Stomach smooth muscle (tissue), 2 donors: ENCODE data around the gene SLC39A11.

Experiments used
- H3K27ac ChIP-seq: one replicate; pipeline ENCODE4 v1.7.0; 2013; ENCODE audit warnings: mild to moderate bottlenecking, low read length, inconsistent platforms
- H3K27me3 ChIP-seq, 2 donors: one replicate each; pipeline ENCODE4 v1.7.0; 2013; ENCODE audit warnings: low read length in 2 of 2; ENCODE audit not compliant: insufficient read depth in 2 of 2, control insufficient read depth in 1 of 2
- H3K36me3 ChIP-seq, 2 donors: one replicate each; pipeline ENCODE4 v1.7.0; 2013; ENCODE audit warnings: low read length in 2 of 2; ENCODE audit not compliant: control insufficient read depth in 2 of 2, insufficient read depth in 2 of 2
- H3K4me1 ChIP-seq: one replicate; pipeline ENCODE4 v1.7.0; 2013; ENCODE audit warnings: low read length; ENCODE audit not compliant: control insufficient read depth, insufficient read depth
- H3K4me3 ChIP-seq, 2 donors: one replicate each; pipeline ENCODE4 v1.7.0; 2013; ENCODE audit warnings: low read length in 2 of 2
- H3K9ac ChIP-seq, 2 donors: one replicate each; pipeline ENCODE4 v1.7.0; 2013; ENCODE audit warnings: low read length in 2 of 2, mild to moderate bottlenecking in 1 of 2
- H3K9me3 ChIP-seq, 2 donors: one replicate each; pipeline ENCODE4 v1.7.0; 2013; ENCODE audit warnings: low read length in 2 of 2; ENCODE audit not compliant: control insufficient read depth in 2 of 2
- donor health status: healthy.
- donor health status: Pancreatic carcinoma.

Gene SLC39A11

DNA sequence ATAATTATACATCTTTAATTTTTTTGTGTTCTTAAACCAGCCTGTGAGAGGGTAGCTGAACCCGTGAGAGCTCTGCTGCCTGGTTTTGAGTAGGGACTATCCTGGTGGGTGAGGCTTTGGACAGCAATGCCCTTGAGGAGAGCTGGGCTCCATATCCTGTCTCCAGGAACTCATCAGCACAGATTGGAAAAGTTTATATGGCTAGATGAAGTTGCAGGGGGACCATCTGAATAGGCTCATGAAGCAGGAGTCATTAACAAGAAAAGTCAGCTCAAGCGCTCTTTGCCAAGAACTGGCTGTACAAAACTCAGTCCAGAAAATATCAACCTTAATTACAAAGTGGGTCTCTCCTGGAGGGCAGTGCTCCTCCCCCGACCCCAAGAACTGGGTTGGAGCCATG lies 38.5 kb upstream of the SLC39A11 start:
- Histone ChIP-seq H3K4me1 (no peaks in the 10 kb centered on the region), H3K9me3 (no peaks in the 10 kb centered on the region), H3K27ac (no peak overlapping the region), H3K9ac (no peak overlapping the region), H3K36me3 (no peaks in the 10 kb centered on the region), H3K27me3 (peaks cover 0 to 2% of the 10 kb centered on the region in 2 donors), H3K4me3 (no peak overlapping the region)

- Histone ChIP-seq H3K4me1 (no peaks in the 10 kb centered on the region), H3K36me3 (no peaks in the 10 kb centered on the region), H3K9me3 (no peaks in the 10 kb centered on the region), H3K27me3 (peaks cover 0 to 2% of the 10 kb centered on the region in 2 donors), H3K4me3 (no peak overlapping the region), H3K9ac (no peak overlapping the region), H3K27ac (no peak overlapping the region)
These were observed 36.0 kb upstream of the SLC39A11 start for GRCh38 chr17:73128496-73128895.

DNA sequence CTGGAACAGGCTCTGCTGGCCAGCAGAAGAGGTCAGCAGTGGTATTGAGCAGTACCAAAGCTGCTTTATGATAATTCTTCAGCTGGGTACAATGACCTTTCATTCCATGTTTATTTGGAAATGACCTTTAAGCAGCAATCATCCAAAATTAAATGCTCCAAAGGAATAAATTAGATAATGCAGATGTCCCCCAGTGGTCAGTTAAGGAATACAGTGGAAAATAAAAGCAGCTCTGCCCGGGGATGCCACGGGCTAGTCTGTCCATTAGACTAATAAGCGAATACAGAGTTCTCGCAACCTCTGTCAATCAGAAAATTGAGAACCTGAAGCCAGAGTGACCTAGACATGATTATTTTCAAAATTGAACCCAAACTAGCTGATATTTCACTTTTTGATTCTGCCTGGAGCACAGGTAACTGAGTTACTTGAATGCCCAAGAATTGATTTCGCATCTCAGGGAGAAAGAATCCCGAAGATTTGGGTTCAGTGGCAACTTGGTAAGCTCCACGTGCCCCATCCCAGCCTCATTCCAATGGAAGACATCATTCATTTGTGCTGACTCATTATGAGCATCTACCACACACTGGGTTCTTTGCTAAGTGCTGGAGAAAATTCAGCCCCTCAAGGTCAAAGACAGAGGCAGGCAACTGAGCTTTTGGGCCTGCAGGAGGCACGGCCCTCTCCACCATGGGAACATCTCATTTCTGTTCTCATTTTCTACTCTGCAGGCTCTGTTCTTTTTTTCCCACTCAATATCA lies 34.4 kb upstream of the SLC39A11 start:
- H3K27ac ChIP-seq, result no peak overlapping the region
- H3K9me3 ChIP-seq, result no peaks in the 10 kb centered on the region
- no peak overlapping the region for H3K4me3 ChIP-seq
- no peaks in the 10 kb centered on the region for H3K36me3 ChIP-seq
- no peak overlapping the region for H3K9ac ChIP-seq
- no peaks in the 10 kb centered on the region for H3K4me1 ChIP-seq
- H3K27me3 ChIP-seq, result no peaks in the 10 kb centered on the region

- no peak overlapping the region for H3K9ac ChIP-seq
- no peak overlapping the region for H3K4me3 ChIP-seq
- no peak overlapping the region for H3K27ac ChIP-seq
- no peaks in the 10 kb centered on the region for H3K4me1 ChIP-seq
- H3K36me3 ChIP-seq, result no peaks in the 10 kb centered on the region
- no peaks in the 10 kb centered on the region for H3K27me3 ChIP-seq
- H3K9me3 ChIP-seq, result no peaks in the 10 kb centered on the region
These were observed 31.3 kb upstream of the SLC39A11 start for GRCh38 chr17:73123606-73124320.

- no peaks in the 10 kb centered on the region for H3K27me3 ChIP-seq
- H3K36me3 ChIP-seq, result no peaks in the 10 kb centered on the region
- no peaks in the 10 kb centered on the region for H3K4me1 ChIP-seq
- no peak overlapping the region for H3K9ac ChIP-seq
- H3K4me3 ChIP-seq, result no peak overlapping the region
- H3K27ac ChIP-seq, result no peak overlapping the region
- no peaks in the 10 kb centered on the region for H3K9me3 ChIP-seq
These were observed 30.6 kb upstream of the SLC39A11 start for GRCh38 chr17:73122953-73123605.

DNA sequence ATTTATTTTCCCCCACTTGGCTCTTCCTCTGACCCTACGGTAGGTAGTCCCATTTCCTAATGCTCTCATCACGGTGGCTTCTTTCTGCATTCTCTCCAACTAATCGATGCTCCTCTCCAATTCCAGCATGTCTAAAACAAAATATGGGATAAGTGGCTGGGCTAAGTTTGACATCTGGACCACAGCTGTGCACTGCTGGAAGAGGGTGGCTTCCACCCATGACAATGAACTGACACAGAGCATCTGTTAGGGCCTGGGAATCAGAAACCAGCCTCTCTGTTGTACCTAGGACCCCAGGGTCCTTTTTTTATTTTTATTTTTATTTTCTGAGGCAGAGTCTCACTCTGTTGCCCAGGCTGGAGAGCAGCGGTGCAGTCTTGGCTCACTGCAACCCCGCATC lies 29.0 kb upstream of the SLC39A11 start:
- no peaks in the 10 kb centered on the region for H3K36me3 ChIP-seq
- H3K9ac ChIP-seq, result no peak overlapping the region
- no peak overlapping the region for H3K27ac ChIP-seq
- H3K4me3 ChIP-seq, result no peak overlapping the region
- no peaks in the 10 kb centered on the region for H3K4me1 ChIP-seq
- H3K27me3 ChIP-seq, result no peaks in the 10 kb centered on the region
- no peaks in the 10 kb centered on the region for H3K9me3 ChIP-seq

- Histone ChIP-seq H3K9me3 (no peaks in the 10 kb centered on the region), H3K36me3 (no peaks in the 10 kb centered on the region), H3K9ac (no peak overlapping the region), H3K4me1 (no peaks in the 10 kb centered on the region), H3K27me3 (no peaks in the 10 kb centered on the region), H3K27ac (no peak overlapping the region), H3K4me3 (no peak overlapping the region)
These were observed 27.1 kb upstream of the SLC39A11 start for GRCh38 chr17:73119631-73120030.

DNA sequence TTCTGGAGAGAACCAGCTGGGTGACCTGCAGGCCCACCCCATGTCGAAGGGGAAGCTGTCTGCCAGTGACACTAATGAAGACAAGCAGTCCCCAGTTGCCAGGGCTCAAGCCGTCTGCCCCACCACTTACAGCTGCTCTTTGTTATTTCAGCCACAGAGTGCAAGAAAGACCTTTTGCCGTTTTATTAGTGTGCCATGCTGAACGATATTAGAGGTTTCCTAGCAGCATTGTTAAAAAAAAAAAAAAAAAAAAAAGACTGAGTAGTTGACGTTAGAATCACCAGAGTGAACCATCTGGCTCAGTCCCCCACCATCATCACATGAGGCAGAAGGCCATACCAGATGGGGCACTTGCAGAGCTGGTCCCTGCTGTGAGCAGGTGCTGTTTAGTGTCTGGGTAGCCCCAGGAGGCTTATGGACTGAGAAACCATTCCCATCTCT lies 26.5 kb upstream of the SLC39A11 start:
- no peaks in the 10 kb centered on the region for H3K9me3 ChIP-seq
- H3K27me3 ChIP-seq, result peaks cover 0 to 2% of the 10 kb centered on the region in 2 donors
- no peaks in the 10 kb centered on the region for H3K36me3 ChIP-seq
- no peak overlapping the region for H3K4me3 ChIP-seq
- no peaks in the 10 kb centered on the region for H3K4me1 ChIP-seq
- H3K9ac ChIP-seq, result no peak overlapping the region
- H3K27ac ChIP-seq, result no peak overlapping the region

- H3K4me1 ChIP-seq, result no peaks in the 10 kb centered on the region
- H3K9ac ChIP-seq, result no peak overlapping the region
- no peaks in the 10 kb centered on the region for H3K9me3 ChIP-seq
- no peak overlapping the region for H3K4me3 ChIP-seq
- H3K27ac ChIP-seq, result no peak overlapping the region
- H3K27me3 ChIP-seq, result peaks cover 0 to 2% of the 10 kb centered on the region in 2 donors
- no peaks in the 10 kb centered on the region for H3K36me3 ChIP-seq
These were observed 25.7 kb upstream of the SLC39A11 start for GRCh38 chr17:73118139-73118538.

- Histone ChIP-seq H3K9me3 (no peaks in the 10 kb centered on the region), H3K4me1 (no peaks in the 10 kb centered on the region), H3K9ac (no peak overlapping the region), H3K4me3 (no peak overlapping the region), H3K27ac (no peak overlapping the region), H3K27me3 (peaks cover 0 to 2% of the 10 kb centered on the region in 2 donors), H3K36me3 (no peaks in the 10 kb centered on the region)
These were observed 19.8 kb upstream of the SLC39A11 start for GRCh38 chr17:73112246-73112645.
